Esophagus muscularis mucosa (tissue), 4 donors: ENCODE results near the gene DDIT3.

Experiments used
- CTCF ChIP-seq, 3 experiments: fragments of 200-600 bp in 2 of 3; fragments of 450-650 bp in 1 of 3; sonication (generic) in 2 of 3; IDR thresholded peaks; one replicate each; pipeline ENCODE4 v1.5.1; 2017 to 2019; ENCODE audit warnings: antibody characterized with exemption in 3 of 3, mild to moderate bottlenecking in 2 of 3, moderate library complexity in 1 of 3
- EP300 ChIP-seq: sonication (generic); formaldehyde crosslinking; IDR thresholded peaks from one replicate; pipeline ENCODE4 v1.6.1; 2017; ENCODE audit warnings: antibody characterized with exemption
- POLR2A ChIP-seq: fragments of 450-650 bp; IDR thresholded peaks from one replicate; pipeline ENCODE4 v1.6.1; 2017; ENCODE audit warnings: antibody characterized with exemption, moderate library complexity, mild to moderate bottlenecking, low read depth

- TF ChIP-seq POLR2A, result no peak
- TF ChIP-seq CTCF (IDR thresholded peaks at IDR 0.05), result peak in 1 of 3 experiments; percentile 7
- no peak for TF ChIP-seq EP300
Observed at GRCh38 chr12:57522887-57523705, 2.8 kb upstream of the DDIT3 start.
